Activated B cell treated with CpG ODN at 0.5 μM for 24 hours (primary cell): ENCODE results near the gene PYDC2. TPM values are rescaled to one million over a fixed set of nuclear protein-coding genes. Genes with fewer than 3 reads are reported as not detected.

Experiments used
- ATAC-seq: fragments of 200-7000 bp; cut with Tn5 transposase; one replicate; pipeline ENCODE4 v1.10.0; 2021; ENCODE audit warnings: low read depth, mild to moderate bottlenecking, moderate library complexity
- CTCF ChIA-PET: fragments of 350-600 bp; sonication (Branson Sonifier 250); formaldehyde crosslinking; loops from one replicate; lab custom pipeline; 2021; ENCODE audit warnings: antibody characterized with exemption; lab: Charles Lee
- POLR2A ChIA-PET: fragments of 350-600 bp; sonication (Branson Sonifier 250); formaldehyde crosslinking; loops from one replicate; lab custom pipeline; 2021; ENCODE audit warnings: antibody characterized with exemption; lab: Charles Lee
- DNase-seq: peaks from one replicate; pipeline ENCODE4 v3.0.0; 2022
- H3K27ac Mint-ChIP-seq: one replicate; pipeline ENCODE4 v1.8.0; 2020; ENCODE audit warnings: mixed read lengths
- H3K27me3 Mint-ChIP-seq: one replicate; pipeline ENCODE4 v1.8.0; 2021; ENCODE audit warnings: mixed read lengths
- H3K36me3 Mint-ChIP-seq: one replicate; pipeline ENCODE4 v1.8.0; 2021; ENCODE audit warnings: low read depth, mixed read lengths
- H3K4me1 Mint-ChIP-seq: one replicate; pipeline ENCODE4 v1.8.0; 2021; ENCODE audit warnings: mixed read lengths
- H3K4me3 Mint-ChIP-seq: one replicate; pipeline ENCODE4 v1.8.0; 2020; ENCODE audit warnings: mild to moderate bottlenecking, mixed read lengths
- H3K9me3 Mint-ChIP-seq: one replicate; pipeline ENCODE4 v1.8.0; 2020; ENCODE audit warnings: mixed read lengths
- CTCF ChIP-seq: fragments of 200-600 bp; IDR thresholded peaks from one replicate; pipeline ENCODE4 v1.8.0; 2022; ENCODE audit warnings: antibody characterized with exemption, mild to moderate bottlenecking
- intact Hi-C: fragments of 100-400 bp; cut with micrococcal nuclease; formaldehyde crosslinking; loops from one replicate; pipeline ENCODE4 v1.15.1; 2024
- total RNA-seq: library from RNA; stranded (reverse); gene quantifications from 2 replicates; pipeline ENCODE4 v1.2.3, GENCODE V29; 2022

PYDC2 gene
- total RNA-seq, 1 donor from 2014 or later = not detected

GRCh38 chr3:191435981-191436380, 25.0 kb upstream of the PYDC2 start:
- intact Hi-C loops = no loop called here
- peaks cover 6% of the 10 kb centered on the region for H3K27me3 Mint-ChIP-seq
- POLR2A ChIA-PET = no interaction called here
- H3K27ac Mint-ChIP-seq = no peak overlapping the region
- peaks cover 6% of the 10 kb centered on the region for H3K4me1 Mint-ChIP-seq
- ATAC-seq = no peak
- CTCF ChIA-PET = no interaction called here
- no peak for TF ChIP-seq CTCF
- no peak overlapping the region for H3K4me3 Mint-ChIP-seq
- no peaks in the 10 kb centered on the region for H3K36me3 Mint-ChIP-seq
- DNase-seq = no peak
- peaks cover 12% of the 10 kb centered on the region for H3K9me3 Mint-ChIP-seq

- no peak overlapping the region for H3K4me3 Mint-ChIP-seq
- intact Hi-C loops = no loop called here
- ChIA-PET POLR2A (no interaction called here), CTCF (no interaction called here)
- TF ChIP-seq CTCF = no peak
- H3K27ac Mint-ChIP-seq = no peak overlapping the region
- H3K9me3 Mint-ChIP-seq = peaks cover 9% of the 10 kb centered on the region
- H3K27me3 Mint-ChIP-seq = peaks cover 4% of the 10 kb centered on the region
- ATAC-seq (no peak), DNase-seq (no peak)
- H3K4me1 Mint-ChIP-seq = peaks cover 6% of the 10 kb centered on the region
- H3K36me3 Mint-ChIP-seq = no peaks in the 10 kb centered on the region
Observed at GRCh38 chr3:191438150-191438814, 22.7 kb upstream of the PYDC2 start.

- intact Hi-C loops = no loop called here
- no peak for TF ChIP-seq CTCF
- peaks cover 9% of the 10 kb centered on the region for H3K9me3 Mint-ChIP-seq
- ChIA-PET POLR2A (no interaction called here), CTCF (no interaction called here)
- peaks cover 4% of the 10 kb centered on the region for H3K27me3 Mint-ChIP-seq
- H3K36me3 Mint-ChIP-seq = no peaks in the 10 kb centered on the region
- H3K4me3 Mint-ChIP-seq = no peak overlapping the region
- DNase-seq (no peak), ATAC-seq (no peak)
- no peak overlapping the region for H3K27ac Mint-ChIP-seq
- peaks cover 6% of the 10 kb centered on the region for H3K4me1 Mint-ChIP-seq
Observed at GRCh38 chr3:191440532-191440931, 20.4 kb upstream of the PYDC2 start.

GRCh38 chr3:191441687-191442086, 19.3 kb upstream of the PYDC2 start:
- ChIA-PET CTCF (no interaction called here), POLR2A (no interaction called here)
- Mint-ChIP-seq H3K9me3 (peaks cover 9% of the 10 kb centered on the region), H3K4me1 (no peaks in the 10 kb centered on the region), H3K4me3 (no peak overlapping the region), H3K36me3 (no peaks in the 10 kb centered on the region), H3K27me3 (peaks cover 4% of the 10 kb centered on the region), H3K27ac (no peak overlapping the region)
- intact Hi-C loops = no loop called here
- no peak for TF ChIP-seq CTCF
- DNase-seq (no peak), ATAC-seq (no peak)

- Mint-ChIP-seq H3K36me3 (no peaks in the 10 kb centered on the region), H3K27ac (no peak overlapping the region), H3K27me3 (peaks cover 4% of the 10 kb centered on the region), H3K9me3 (peaks cover 9% of the 10 kb centered on the region), H3K4me3 (no peak overlapping the region), H3K4me1 (no peaks in the 10 kb centered on the region)
- ChIA-PET CTCF (no interaction called here), POLR2A (no interaction called here)
- DNase-seq = no peak
- no peak for ATAC-seq
- intact Hi-C loops = no loop called here
- no peak for TF ChIP-seq CTCF
Observed at GRCh38 chr3:191444569-191444968, 16.4 kb upstream of the PYDC2 start.
